Uterus (tissue), 2 donors: ENCODE results near the gene ZC3H7B.

ENCODE experiments used
- CTCF ChIP-seq, 4 experiments: fragments of 200-600 bp in 2 of 4; fragments of 450-650 bp in 2 of 4; sonication (generic) in 2 of 4; IDR thresholded peaks; one replicate each; pipeline ENCODE4 v1.5.1; 2016 to 2019; ENCODE audit warnings: antibody characterized with exemption in 4 of 4, mild to moderate bottlenecking in 2 of 4, moderate library complexity in 1 of 4
- POLR2A ChIP-seq, 2 donors: fragments of 450-650 bp; IDR thresholded peaks; one replicate each; pipeline ENCODE4 v1.6.1; 2016; ENCODE audit warnings: antibody characterized with exemption in 2 of 2, mild to moderate bottlenecking in 1 of 2, moderate library complexity in 1 of 2

DNA sequence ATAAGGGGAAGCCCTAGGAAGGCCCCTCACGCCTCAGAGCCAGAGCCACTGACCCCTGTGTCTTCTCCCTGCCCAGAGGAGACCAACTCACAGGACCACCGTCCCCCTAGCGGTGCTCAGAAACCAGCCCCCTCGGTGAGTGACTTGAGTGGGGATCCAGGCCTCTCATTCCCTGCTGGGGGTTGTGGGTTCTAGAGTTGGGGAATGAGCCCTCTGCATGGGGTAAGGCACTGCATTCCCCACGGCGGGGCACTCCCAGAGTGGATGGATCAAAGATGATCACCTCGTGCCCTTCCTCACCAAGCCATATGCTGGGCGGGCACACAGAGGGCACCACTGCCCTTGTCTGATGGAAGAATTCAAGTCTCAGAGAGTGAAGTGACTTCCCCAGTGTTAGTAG, 39.7 kb downstream of the ZC3H7B start:
- TF ChIP-seq CTCF (IDR thresholded peaks at IDR 0.05) = no peak
- no peak for TF ChIP-seq POLR2A (IDR thresholded peaks at IDR 0.05)
